Left forelimb (tissue), 1 donor: ENCODE results near the gene CCDC110.

Source experiments
- DNase-seq: peaks from one replicate; pipeline ENCODE4 v3.0.0-alpha.2; 2018; ENCODE audit warnings: low spot score

CCDC110 gene

GRCh38 chr4:185421366-185422124, 50.0 kb downstream of the CCDC110 start:
- DNase-seq, result no peak

GRCh38 chr4:185416955-185417354, 54.6 kb downstream of the CCDC110 start:
- no peak for DNase-seq

- no peak for DNase-seq
Observed at GRCh38 chr4:185412412-185412811, 59.1 kb downstream of the CCDC110 start.

GRCh38 chr4:185411849-185412248, 59.7 kb downstream of the CCDC110 start:
- DNase-seq, result no peak

GRCh38 chr4:185408432-185408831, 63.1 kb downstream of the CCDC110 start:
- no peak for DNase-seq

GRCh38 chr4:185405296-185405999, 66.1 kb downstream of the CCDC110 start:
- DNase-seq, result no peak

- no peak for DNase-seq
Observed at GRCh38 chr4:185404031-185404430, 67.5 kb downstream of the CCDC110 start.

GRCh38 chr4:185399466-185399865, 72.1 kb downstream of the CCDC110 start:
- no peak for DNase-seq

- DNase-seq, result no peak
Observed at GRCh38 chr4:185398618-185399017, 72.9 kb downstream of the CCDC110 start.

GRCh38 chr4:185396724-185397385, 74.7 kb downstream of the CCDC110 start, which contains the start of gene ANKRD37:
TSS of gene ANKRD37 (plus strand) at chr4:185396841. CDS start at chr4:185396924, 83 bp downstream.
- no peak for DNase-seq

GRCh38 chr4:185395956-185396723, 75.4 kb downstream of the CCDC110 start:
- peak; percentile 99 for DNase-seq

- no peak for DNase-seq
Observed at GRCh38 chr4:185395238-185395955, 76.1 kb downstream of the CCDC110 start, which contains the start of gene LRP2BP. TSS of gene LRP2BP (minus strand) at chr4:185395924. CDS start at chr4:185378186, 17,738 bp downstream.
